ENCODE results near the gene LONP1. TPM values are rescaled to one million over a fixed set of nuclear protein-coding genes. Genes with fewer than 3 reads are reported as not detected.

Gene LONP1
- total RNA-seq, 1 donor: 163 TPM

GRCh38 chr19:5717215-5717935 is 2.6 kb downstream of the LONP1 start:
- no peak for TF ChIP-seq CTCF (IDR thresholded peaks at IDR 0.05; ENCODE audit: extremely low read depth, low read depth, low read length)
- Histone ChIP-seq H3K36me3 (ENCODE audit: insufficient read depth, low read length) (peaks cover 20% of the 10 kb centered on the region), H4K20me1 (ENCODE audit: insufficient read depth, low read length) (peaks cover 15% of the 10 kb centered on the region), H3K79me2 (ENCODE audit: insufficient read depth, low read length) (peaks cover 67% of the 10 kb centered on the region), H3K4me1 (ENCODE audit: insufficient read depth, low read length) (peaks cover 23% of the 10 kb centered on the region), H3K4me2 (ENCODE audit: insufficient read depth, low read length) (peak overlapping the region; percentile 95), H3K27ac (ENCODE audit: low read depth, low read length) (peak overlapping the region; percentile 98), H3K4me3 (ENCODE audit: insufficient read depth, low read length) (peak overlapping the region; percentile 95), H3K27me3 (ENCODE audit: insufficient read depth, low read length) (no peaks in the 10 kb centered on the region), H3K9me3 (ENCODE audit: low read depth, low read length) (no peaks in the 10 kb centered on the region), H2AFZ (ENCODE audit: low read length) (no peak overlapping the region)
- peak; percentile 61 for DNase-seq (ENCODE audit: insufficient read length, low spot score, missing footprints)

- Histone ChIP-seq H3K36me3 (ENCODE audit: insufficient read depth, low read length) (peaks cover 40% of the 10 kb centered on the region), H3K79me2 (ENCODE audit: insufficient read depth, low read length) (peaks cover 67% of the 10 kb centered on the region), H3K4me2 (ENCODE audit: insufficient read depth, low read length) (no peak overlapping the region), H3K4me1 (ENCODE audit: insufficient read depth, low read length) (peaks cover 21% of the 10 kb centered on the region), H3K27ac (ENCODE audit: low read depth, low read length) (no peak overlapping the region), H3K9me3 (ENCODE audit: low read depth, low read length) (no peaks in the 10 kb centered on the region), H4K20me1 (ENCODE audit: insufficient read depth, low read length) (peaks cover 18% of the 10 kb centered on the region), H2AFZ (ENCODE audit: low read length) (no peak overlapping the region), H3K4me3 (ENCODE audit: insufficient read depth, low read length) (no peak overlapping the region), H3K27me3 (ENCODE audit: insufficient read depth, low read length) (no peaks in the 10 kb centered on the region)
- no peak for DNase-seq (ENCODE audit: insufficient read length, low spot score, missing footprints)
- no peak for TF ChIP-seq CTCF (IDR thresholded peaks at IDR 0.05; ENCODE audit: extremely low read depth, low read depth, low read length)
Observed at GRCh38 chr19:5714816-5715215, 5.1 kb downstream of the LONP1 start.

GRCh38 chr19:5713228-5713627 is 6.7 kb downstream of the LONP1 start:
- Histone ChIP-seq H3K79me2 (ENCODE audit: insufficient read depth, low read length) (peaks cover 51% of the 10 kb centered on the region), H2AFZ (ENCODE audit: low read length) (no peak overlapping the region), H3K4me2 (ENCODE audit: insufficient read depth, low read length) (no peak overlapping the region), H4K20me1 (ENCODE audit: insufficient read depth, low read length) (peaks cover 18% of the 10 kb centered on the region), H3K9me3 (ENCODE audit: low read depth, low read length) (no peaks in the 10 kb centered on the region), H3K4me3 (ENCODE audit: insufficient read depth, low read length) (no peak overlapping the region), H3K4me1 (ENCODE audit: insufficient read depth, low read length) (peaks cover 10% of the 10 kb centered on the region), H3K36me3 (ENCODE audit: insufficient read depth, low read length) (peaks cover 45% of the 10 kb centered on the region), H3K27ac (ENCODE audit: low read depth, low read length) (no peak overlapping the region), H3K27me3 (ENCODE audit: insufficient read depth, low read length) (no peaks in the 10 kb centered on the region)
- no peak for DNase-seq (ENCODE audit: insufficient read length, low spot score, missing footprints)
- no peak for TF ChIP-seq CTCF (IDR thresholded peaks at IDR 0.05; ENCODE audit: extremely low read depth, low read depth, low read length)

GRCh38 chr19:5711713-5712161 is 8.2 kb downstream of the LONP1 start:
- H3K36me3 ChIP-seq (ENCODE audit: insufficient read depth, low read length): peaks cover 45% of the 10 kb centered on the region
- no peaks in the 10 kb centered on the region for H3K9me3 ChIP-seq (ENCODE audit: low read depth, low read length)
- H4K20me1 ChIP-seq (ENCODE audit: insufficient read depth, low read length): peaks cover 7% of the 10 kb centered on the region
- peak; percentile 62 for DNase-seq (ENCODE audit: insufficient read length, low spot score, missing footprints)
- H2AFZ ChIP-seq (ENCODE audit: low read length): no peak overlapping the region
- no peak for TF ChIP-seq CTCF (IDR thresholded peaks at IDR 0.05; ENCODE audit: extremely low read depth, low read depth, low read length)
- no peak overlapping the region for H3K4me3 ChIP-seq (ENCODE audit: insufficient read depth, low read length)
- H3K79me2 ChIP-seq (ENCODE audit: insufficient read depth, low read length): peaks cover 36% of the 10 kb centered on the region
- no peak overlapping the region for H3K27ac ChIP-seq (ENCODE audit: low read depth, low read length)
- no peaks in the 10 kb centered on the region for H3K27me3 ChIP-seq (ENCODE audit: insufficient read depth, low read length)
- no peaks in the 10 kb centered on the region for H3K4me1 ChIP-seq (ENCODE audit: insufficient read depth, low read length)
- H3K4me2 ChIP-seq (ENCODE audit: insufficient read depth, low read length): no peak overlapping the region
